Measurements from ENCODE around the gene FLII. TPM values are rescaled to one million over a fixed set of nuclear protein-coding genes. Genes with fewer than 3 reads are reported as not detected.
"Not testable (repeated sequence)": the region's sequence is repeated elsewhere in the genome, so short reads cannot be mapped to it uniquely, and the experiment has no call there.

The FLII gene
- total RNA-seq, result 716 TPM

- H3K4me3 ChIP-seq, result peak within 1 kb of the TSS; percentile 83 to 97
- DNase-seq (ENCODE audit: low spot score in 2 of 2), result peak in 1 of 2 donors; percentile 75
- peak within 1 kb of the TSS; percentile 96 to 100 for H3K27ac ChIP-seq
- peak in 1 of 3 experiments; percentile 1 for TF ChIP-seq CTCF (IDR thresholded peaks at IDR 0.05)
- no peaks in the 10 kb centered on the region for H3K27me3 ChIP-seq
- H3K4me1 ChIP-seq, result peaks cover 22 to 44% of the 10 kb centered on the region in 2 donors
- H3K9me3 ChIP-seq, result no peaks in the 10 kb centered on the region
- peaks cover 38 to 40% of the 10 kb centered on the region in 2 donors for H3K36me3 ChIP-seq
- intact Hi-C loops (cut with DNase I), result loop anchor here (1.0 to 5.0 kb wide), 2 partner anchors 41 to 75 kb away; partner anchors contain the start of gene ALKBH5
These were observed at the start of gene FLII for GRCh38 chr17:18258356-18259038. Gene FLII (minus strand): TSS chr17:18258738. CDS start chr17:18258690, 48 bp downstream.

GRCh38 chr17:18303206-18303605 is 44.7 kb upstream of the FLII start:
- not testable (repeated sequence) for DNase-seq (ENCODE audit: low spot score in 2 of 2)
- H3K36me3 ChIP-seq, result peaks cover 90% of the 10 kb centered on the region in 2 donors

GRCh38 chr17:18300725-18301480 is 42.4 kb upstream of the FLII start:
- Histone ChIP-seq H3K9me3 (no peaks in the 10 kb centered on the region), H3K27me3 (no peaks in the 10 kb centered on the region), H3K4me3 (no peak overlapping the region), H3K27ac (no peak overlapping the region), H3K4me1 (no peaks in the 10 kb centered on the region), H3K36me3 (peaks cover 74 to 75% of the 10 kb centered on the region in 2 donors)
- DNase-seq (ENCODE audit: low spot score in 2 of 2), result no peak
- intact Hi-C loops (cut with DNase I), result no loop called here
- TF ChIP-seq CTCF (IDR thresholded peaks at IDR 0.05), result no peak

More at GRCh38 chr17:18303206-18303605, 44.7 kb upstream of the FLII start:
- H3K27ac ChIP-seq; intact Hi-C loops (cut with DNase I); H3K9me3 ChIP-seq; H3K27me3 ChIP-seq; H3K4me3 ChIP-seq; H3K4me1 ChIP-seq: not testable (repeated sequence)

- H3K4me3 ChIP-seq; H3K27ac ChIP-seq; H3K4me1 ChIP-seq; H3K27me3 ChIP-seq; H3K9me3 ChIP-seq; intact Hi-C loops (cut with DNase I); DNase-seq (ENCODE audit: low spot score in 2 of 2): not testable (repeated sequence)
- peaks cover 64% of the 10 kb centered on the region in 2 donors for H3K36me3 ChIP-seq
These were observed 39.5 kb upstream of the FLII start for GRCh38 chr17:18298061-18298460.

GRCh38 chr17:18291718-18292540 is 33.4 kb upstream of the FLII start:
- Histone ChIP-seq H3K27me3 (no peaks in the 10 kb centered on the region), H3K4me1 (no peaks in the 10 kb centered on the region), H3K27ac (no peak overlapping the region), H3K4me3 (no peak overlapping the region), H3K36me3 (peaks cover 62 to 72% of the 10 kb centered on the region in 2 donors), H3K9me3 (no peaks in the 10 kb centered on the region)
- no peak for TF ChIP-seq CTCF (IDR thresholded peaks at IDR 0.05)
- intact Hi-C loops (cut with DNase I), result no loop called here
- DNase-seq (ENCODE audit: low spot score in 2 of 2), result no peak

- no peak for DNase-seq (ENCODE audit: low spot score in 2 of 2)
- intact Hi-C loops (cut with DNase I), result no loop called here
- Histone ChIP-seq H3K36me3 (peaks cover 63 to 94% of the 10 kb centered on the region in 2 donors), H3K4me3 (no peak overlapping the region), H3K9me3 (no peaks in the 10 kb centered on the region), H3K27ac (no peak overlapping the region), H3K4me1 (no peaks in the 10 kb centered on the region), H3K27me3 (no peaks in the 10 kb centered on the region)
- no peak for TF ChIP-seq CTCF (IDR thresholded peaks at IDR 0.05)
These were observed 26.8 kb upstream of the FLII start for GRCh38 chr17:18285296-18285695.

All from ascending aorta (tissue), 2 donors.